HG02938 (cell line): Measurements from ENCODE around the gene NAV2.
"Not testable (repeated sequence)": the region's sequence is repeated elsewhere in the genome, so short reads cannot be mapped to it uniquely, and the experiment has no call there.

ENCODE experiments used
- ATAC-seq: cut with Tn5 transposase; IDR thresholded peaks from one replicate; pipeline ENCODE4 v1.9.1; 2021; ENCODE audit warnings: mild to moderate bottlenecking, moderate library complexity; ENCODE audit not compliant: unreplicated experiment

NAV2 gene

GRCh38 chr11:19882356-19882755, 169.7 kb downstream of the NAV2 start:
- no peak for ATAC-seq

- no peak for ATAC-seq
Measured at GRCh38 chr11:19886498-19886897, 173.9 kb downstream of the NAV2 start.

GRCh38 chr11:19887842-19888241, 175.2 kb downstream of the NAV2 start:
- ATAC-seq, result no peak

GRCh38 chr11:19889531-19889930, 176.9 kb downstream of the NAV2 start:
- no peak for ATAC-seq

- no peak for ATAC-seq
Measured at GRCh38 chr11:19890308-19890707, 177.7 kb downstream of the NAV2 start.

GRCh38 chr11:19891022-19891421, 178.4 kb downstream of the NAV2 start:
- no peak for ATAC-seq

GRCh38 chr11:19892387-19892786, 179.8 kb downstream of the NAV2 start:
- ATAC-seq, result no peak

- no peak for ATAC-seq
Measured at GRCh38 chr11:19892876-19893275, 180.2 kb downstream of the NAV2 start.

- no peak for ATAC-seq
Measured at GRCh38 chr11:19894404-19894803, 181.8 kb downstream of the NAV2 start.

- not testable (repeated sequence) for ATAC-seq
Measured at GRCh38 chr11:19895037-19895436, 182.4 kb downstream of the NAV2 start.

- ATAC-seq, result no peak
Measured at GRCh38 chr11:19895776-19896175, 183.1 kb downstream of the NAV2 start.

GRCh38 chr11:19903620-19904069, 191.0 kb downstream of the NAV2 start:
- ATAC-seq, result no peak

- ATAC-seq, result no peak
Measured at GRCh38 chr11:19905280-19905853, 192.7 kb downstream of the NAV2 start.

GRCh38 chr11:19906126-19906525, 193.5 kb downstream of the NAV2 start:
- peak; percentile 5 for ATAC-seq

- ATAC-seq, result peak; percentile 89
Measured at GRCh38 chr11:19907008-19907579, 194.5 kb downstream of the NAV2 start.

GRCh38 chr11:19907839-19908238, 195.2 kb downstream of the NAV2 start:
- ATAC-seq, result no peak

- ATAC-seq, result no peak
Measured at GRCh38 chr11:19910931-19911330, 198.3 kb downstream of the NAV2 start.

- no peak for ATAC-seq
Measured at GRCh38 chr11:19912115-19912957, 199.7 kb downstream of the NAV2 start.

- ATAC-seq, result no peak
Measured at GRCh38 chr11:19912958-19913892, 200.6 kb downstream of the NAV2 start.

- ATAC-seq, result no peak
Measured at GRCh38 chr11:19913893-19914249, 201.2 kb downstream of the NAV2 start.

- no peak for ATAC-seq
Measured at GRCh38 chr11:19915808-19916207, 203.2 kb downstream of the NAV2 start.
